Peyer's patch (tissue), 4 donors: ENCODE data around the gene RPRD1A. TPM values are rescaled to one million over a fixed set of nuclear protein-coding genes. Genes with fewer than 3 reads are reported as not detected.

Source experiments
- DNase-seq, 3 donors: peaks; one replicate each; pipeline ENCODE4 v3.0.0-alpha.2; 2017 to 2019
- H3K27ac ChIP-seq, 4 donors: fragments of 200-600 bp; sonication (generic); one replicate each; pipeline ENCODE4 v1.5.1; 2016 to 2019
- H3K27me3 ChIP-seq, 2 donors: fragments of 200-600 bp; sonication (generic); one replicate each; pipeline ENCODE4 v1.5.1; 2019
- H3K36me3 ChIP-seq, 3 donors: fragments of 200-600 bp; sonication (generic); one replicate each; pipeline ENCODE4 v1.5.1; 2016 to 2019
- H3K4me1 ChIP-seq, 4 donors: fragments of 200-600 bp; sonication (generic); one replicate each; pipeline ENCODE4 v1.5.1; 2016 to 2019
- H3K4me3 ChIP-seq, 4 donors: fragments of 200-600 bp; sonication (generic); 1 replicate in 3 of 4; 2 replicates in 1 of 4; pipeline ENCODE4 v1.5.1; 2016 to 2019; ENCODE audit warnings: mild to moderate bottlenecking in 1 of 4
- H3K9me3 ChIP-seq, 4 donors: fragments of 200-600 bp; sonication (generic); one replicate each; pipeline ENCODE4 v1.5.1; 2016 to 2019; ENCODE audit warnings: mild to moderate bottlenecking in 1 of 4
- POLR2A ChIP-seq, 2 donors: fragments of 450-650 bp; IDR thresholded peaks; one replicate each; pipeline ENCODE4 v1.5.1; 2017; ENCODE audit warnings: antibody characterized with exemption in 2 of 2, mild to moderate bottlenecking in 2 of 2, moderate library complexity in 2 of 2
- total RNA-seq, 4 donors: library from RNA; depleted of rRNA; stranded (reverse); fragments of >200 nt; gene quantifications; one replicate each; pipeline ENCODE4 v1.1.0, GENCODE V29; 2016
- TF ChIP-seq, protein P1 (sequence below), 6 experiments: fragments of 450-650 bp in 4 of 6; fragments of 200-600 bp in 2 of 6; sonication (generic) in 1 of 6; IDR thresholded peaks; one replicate each; pipeline ENCODE4 v1.5.1; 2017 to 2019; ENCODE audit warnings: antibody characterized with exemption in 6 of 6, mild to moderate bottlenecking in 3 of 6, moderate library complexity in 1 of 6

The RPRD1A gene
- total RNA-seq, 4 donors from 2014 or later: 41.9 to 67.7 (median 50.8) TPM

DNA sequence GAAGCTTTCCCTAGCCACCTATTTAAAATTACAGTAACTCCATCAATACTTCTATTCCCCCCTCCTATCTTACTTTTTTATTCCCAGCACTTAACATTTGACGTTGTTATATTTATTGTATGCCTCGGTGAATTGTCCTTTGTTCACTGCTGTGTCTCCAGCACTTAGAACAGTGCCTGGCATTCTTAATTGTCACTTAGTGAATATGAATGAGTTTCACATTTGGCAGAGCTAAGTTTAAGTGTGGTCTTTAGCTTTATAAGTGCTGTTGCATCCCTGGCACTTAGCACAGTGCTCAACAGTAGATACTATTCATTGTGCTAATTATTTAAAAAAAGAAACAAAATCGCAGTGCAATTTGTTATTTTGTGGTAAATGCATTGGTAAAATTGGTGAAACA, 93.2 kb downstream of the RPRD1A start:
- Histone ChIP-seq H3K27me3 (no peaks in the 10 kb centered on the region), H3K27ac (no peak overlapping the region), H3K36me3 (peaks cover 0 to 39% (median 0%) of the 10 kb centered on the region in 3 donors), H3K4me3 (no peak overlapping the region), H3K4me1 (peaks cover 0 to 14% (median 9%) of the 10 kb centered on the region in 4 donors), H3K9me3 (no peaks in the 10 kb centered on the region)
- no peak for DNase-seq
- TF ChIP-seq, protein P1, sequence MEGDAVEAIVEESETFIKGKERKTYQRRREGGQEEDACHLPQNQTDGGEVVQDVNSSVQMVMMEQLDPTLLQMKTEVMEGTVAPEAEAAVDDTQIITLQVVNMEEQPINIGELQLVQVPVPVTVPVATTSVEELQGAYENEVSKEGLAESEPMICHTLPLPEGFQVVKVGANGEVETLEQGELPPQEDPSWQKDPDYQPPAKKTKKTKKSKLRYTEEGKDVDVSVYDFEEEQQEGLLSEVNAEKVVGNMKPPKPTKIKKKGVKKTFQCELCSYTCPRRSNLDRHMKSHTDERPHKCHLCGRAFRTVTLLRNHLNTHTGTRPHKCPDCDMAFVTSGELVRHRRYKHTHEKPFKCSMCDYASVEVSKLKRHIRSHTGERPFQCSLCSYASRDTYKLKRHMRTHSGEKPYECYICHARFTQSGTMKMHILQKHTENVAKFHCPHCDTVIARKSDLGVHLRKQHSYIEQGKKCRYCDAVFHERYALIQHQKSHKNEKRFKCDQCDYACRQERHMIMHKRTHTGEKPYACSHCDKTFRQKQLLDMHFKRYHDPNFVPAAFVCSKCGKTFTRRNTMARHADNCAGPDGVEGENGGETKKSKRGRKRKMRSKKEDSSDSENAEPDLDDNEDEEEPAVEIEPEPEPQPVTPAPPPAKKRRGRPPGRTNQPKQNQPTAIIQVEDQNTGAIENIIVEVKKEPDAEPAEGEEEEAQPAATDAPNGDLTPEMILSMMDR (IDR thresholded peaks at IDR 0.05): no peak
- TF ChIP-seq POLR2A (IDR thresholded peaks at IDR 0.05): no peak

DNA sequence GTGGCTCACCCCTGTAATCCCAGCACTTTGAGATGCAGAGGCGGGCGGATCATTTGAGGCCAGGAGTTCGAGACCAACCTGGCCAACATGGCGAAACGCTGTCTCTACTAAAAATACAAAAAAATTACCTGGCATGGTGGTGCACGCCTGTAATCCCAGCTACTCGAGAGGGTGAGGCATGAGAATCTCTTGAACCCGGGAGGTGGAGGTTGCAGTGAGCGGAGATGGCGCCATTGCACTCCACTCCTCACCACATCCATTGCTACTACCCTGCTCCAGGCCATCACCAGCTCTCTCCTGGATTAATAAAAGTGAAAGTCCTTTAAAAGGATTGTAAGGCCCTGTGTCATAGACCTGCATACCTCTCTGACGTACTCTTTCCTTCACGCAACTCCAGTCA, 93.7 kb downstream of the RPRD1A start:
- no peak for TF ChIP-seq POLR2A (IDR thresholded peaks at IDR 0.05)
- TF ChIP-seq, protein P1 (IDR thresholded peaks at IDR 0.05): no peak
- H3K4me3 ChIP-seq: peak overlapping the region in 3 of 4 donors; percentile 71 to 82 (median 76)
- no peak for DNase-seq
- H3K27me3 ChIP-seq: no peaks in the 10 kb centered on the region
- H3K36me3 ChIP-seq: peaks cover 0 to 34% (median 0%) of the 10 kb centered on the region in 3 donors
- no peak overlapping the region for H3K27ac ChIP-seq
- peaks cover 0 to 14% (median 9%) of the 10 kb centered on the region in 4 donors for H3K4me1 ChIP-seq
- no peaks in the 10 kb centered on the region for H3K9me3 ChIP-seq

DNA sequence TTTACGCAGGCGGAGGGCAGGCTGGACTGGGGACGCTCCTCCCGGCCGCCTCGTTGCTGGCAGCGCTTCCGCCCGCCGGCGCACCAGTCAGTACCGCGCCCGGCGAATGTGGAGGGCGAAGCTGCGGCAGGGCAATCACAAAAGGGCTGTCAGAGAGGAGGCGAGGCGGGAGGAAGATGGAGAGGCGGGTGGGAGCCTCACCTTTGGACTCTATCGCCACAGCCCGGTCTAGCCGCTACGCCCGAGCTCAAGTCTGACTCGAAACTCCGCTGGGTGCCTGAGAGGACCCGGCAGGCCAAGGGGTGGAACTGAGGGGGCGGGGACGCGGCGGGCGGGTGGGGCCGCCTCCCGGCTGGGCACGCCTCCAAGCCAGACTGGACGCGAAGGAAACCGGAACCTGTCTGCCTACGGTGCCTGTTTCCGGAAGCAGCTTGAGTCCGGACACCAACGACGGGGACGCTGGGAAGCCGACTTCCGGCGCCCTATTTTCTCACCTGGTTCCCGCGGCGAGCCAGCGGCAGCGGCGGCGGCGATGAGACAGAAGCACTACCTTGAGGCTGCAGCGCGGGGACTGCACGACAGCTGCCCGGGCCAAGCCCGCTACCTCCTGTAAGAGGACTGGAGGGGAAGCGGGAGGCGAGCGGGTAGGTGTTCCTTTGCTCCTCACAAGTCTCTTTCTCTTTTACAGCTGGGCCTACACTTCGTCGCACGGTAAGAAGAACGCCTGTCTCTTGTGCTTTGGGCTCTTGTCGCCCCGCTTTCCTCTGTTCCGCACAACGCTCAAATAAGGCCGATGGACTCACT, 95.0 kb downstream of the RPRD1A start, which contains the start of gene RMP24:
Gene RMP24 (plus strand): TSS at position 483 of the 804 bp plus-strand sequence.
- no peaks in the 10 kb centered on the region for H3K9me3 ChIP-seq
- H3K36me3 ChIP-seq: peaks cover 0 to 21% (median 0%) of the 10 kb centered on the region in 3 donors
- peak; percentile 92 to 99 (median 97) for DNase-seq
- H3K27me3 ChIP-seq: no peaks in the 10 kb centered on the region
- TF ChIP-seq, protein P1 (IDR thresholded peaks at IDR 0.05): no peak
- peak; percentile 65 to 69 for TF ChIP-seq POLR2A (IDR thresholded peaks at IDR 0.05)
- peak within 1 kb of the TSS; percentile 82 to 93 (median 88) for H3K27ac ChIP-seq
- peak within 1 kb of the TSS; percentile 71 to 82 (median 76) for H3K4me3 ChIP-seq
- peaks cover 0 to 14% (median 9%) of the 10 kb centered on the region in 4 donors for H3K4me1 ChIP-seq

DNA sequence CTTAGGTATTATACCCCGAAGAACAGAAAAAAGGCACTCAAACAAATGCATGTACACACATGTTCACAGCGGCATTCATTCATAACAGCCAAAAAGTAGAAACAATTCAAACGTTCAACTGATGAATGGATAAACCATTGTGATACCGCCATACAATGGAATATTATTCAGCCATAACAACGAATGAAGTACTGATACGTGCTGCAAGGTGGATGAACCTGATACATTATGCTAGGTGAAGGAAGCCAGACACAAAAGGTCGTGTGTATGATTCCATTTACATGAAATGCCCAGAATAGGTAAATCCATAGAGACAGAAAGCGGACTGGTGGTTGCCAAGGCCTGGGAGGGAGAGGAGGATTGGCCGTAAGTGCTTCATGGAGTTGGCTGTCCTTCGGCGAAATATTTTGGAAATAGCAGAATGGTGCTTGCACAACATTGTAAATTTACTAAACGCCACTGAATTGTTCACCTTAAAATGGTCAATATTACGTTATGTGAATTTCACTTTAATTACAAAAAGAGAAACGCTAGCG, 95.6 kb downstream of the RPRD1A start:
- TF ChIP-seq POLR2A (IDR thresholded peaks at IDR 0.05): no peak
- TF ChIP-seq, protein P1 (IDR thresholded peaks at IDR 0.05): no peak
- Histone ChIP-seq H3K4me3 (peak overlapping the region; percentile 71 to 82 (median 76)), H3K27me3 (no peaks in the 10 kb centered on the region), H3K36me3 (peaks cover 0 to 14% (median 0%) of the 10 kb centered on the region in 3 donors), H3K4me1 (peaks cover 0 to 14% (median 9%) of the 10 kb centered on the region in 4 donors), H3K27ac (peak overlapping the region; percentile 82 to 93 (median 88)), H3K9me3 (no peaks in the 10 kb centered on the region)
- no peak for DNase-seq

DNA sequence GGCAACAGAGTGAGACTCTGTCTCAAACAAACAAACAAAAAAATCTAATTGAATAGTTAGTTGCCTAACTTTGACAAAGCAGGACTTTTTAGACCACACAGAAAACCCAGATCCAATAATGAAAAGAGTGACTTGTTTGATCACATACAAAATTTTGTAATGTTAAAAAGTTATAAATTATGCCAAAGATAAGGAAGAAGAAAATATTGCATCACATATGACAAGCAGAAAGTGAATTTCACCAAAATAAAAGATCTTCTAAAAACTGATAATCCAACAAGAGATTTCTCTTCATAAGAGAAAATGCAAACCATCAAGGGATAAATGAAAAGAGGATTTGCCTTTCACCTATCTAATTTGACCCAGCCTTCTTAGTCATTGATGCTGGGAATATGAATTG, 97.7 kb downstream of the RPRD1A start:
- no peak for DNase-seq
- Histone ChIP-seq H3K4me3 (no peak overlapping the region), H3K36me3 (peaks cover 0 to under 1% (median 0%) of the 10 kb centered on the region in 3 donors), H3K27ac (no peak overlapping the region), H3K4me1 (peaks cover 0 to 14% (median 9%) of the 10 kb centered on the region in 4 donors), H3K27me3 (no peaks in the 10 kb centered on the region), H3K9me3 (no peaks in the 10 kb centered on the region)
- TF ChIP-seq, protein P1 (IDR thresholded peaks at IDR 0.05): no peak
- no peak for TF ChIP-seq POLR2A (IDR thresholded peaks at IDR 0.05)
